ENCODE data around the gene ADIPOR2. TPM values are rescaled to one million over a fixed set of nuclear protein-coding genes. Genes with fewer than 3 reads are reported as not detected.
"Not testable (repeated sequence)": the region's sequence is repeated elsewhere in the genome, so short reads cannot be mapped to it uniquely, and the experiment has no call there.

ADIPOR2 gene
- total RNA-seq, 2 experiments from 2014 or later, result 43.8 to 47.3 TPM

- H3K27me3 Mint-ChIP-seq; CTCF ChIA-PET; H3K27ac Mint-ChIP-seq; POLR2A ChIA-PET; intact Hi-C loops (cut with micrococcal nuclease); H3K4me3 Mint-ChIP-seq; DNase-seq: not testable (repeated sequence)
- H3K9me3 Mint-ChIP-seq, result peaks cover 13% of the 10 kb centered on the region
- peaks cover 21% of the 10 kb centered on the region for H3K36me3 Mint-ChIP-seq
- H3K4me1 Mint-ChIP-seq (ENCODE audit: low read depth), result peaks cover 31% of the 10 kb centered on the region
These were observed 20.0 kb downstream of the ADIPOR2 start for GRCh38 chr12:1710870-1711269.

DNA sequence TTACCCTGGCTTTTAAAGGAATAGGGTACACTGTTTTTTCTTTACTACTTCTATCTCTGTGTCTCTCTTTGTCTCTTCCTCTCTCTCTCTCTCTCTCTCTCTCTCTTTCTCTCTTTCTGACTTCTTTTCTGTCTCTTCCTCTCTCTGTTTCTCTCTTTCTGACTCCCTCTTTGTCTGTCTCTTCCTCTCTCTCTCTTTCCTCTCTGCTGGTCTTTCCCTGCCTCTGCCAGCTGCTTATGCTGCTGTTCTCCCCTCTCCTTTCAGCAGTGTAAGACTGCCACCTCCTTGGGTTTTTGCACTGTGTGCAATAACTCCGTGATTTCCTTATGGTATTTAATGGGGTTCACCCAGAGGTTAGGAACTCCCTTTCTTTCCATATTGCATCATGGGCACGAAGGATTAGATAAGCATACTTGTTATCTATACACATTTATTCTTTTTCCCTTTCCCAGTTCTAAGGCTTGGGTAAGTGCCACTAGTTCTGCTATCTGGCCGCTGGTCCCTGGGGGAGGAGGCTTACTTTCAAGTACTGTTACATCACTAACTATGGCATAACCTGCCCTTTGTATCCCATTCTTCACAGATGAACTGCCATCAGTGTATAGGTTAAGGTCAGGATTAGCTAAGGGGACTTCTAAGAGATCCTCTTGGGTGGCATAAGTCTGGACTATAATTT, 20.8 kb downstream of the ADIPOR2 start:
- Mint-ChIP-seq H3K9me3 (peaks cover 16% of the 10 kb centered on the region), H3K36me3 (peaks cover 24% of the 10 kb centered on the region), H3K4me1 (ENCODE audit: low read depth) (peaks cover 32% of the 10 kb centered on the region)
- DNase-seq; intact Hi-C loops (cut with micrococcal nuclease); POLR2A ChIA-PET; H3K27me3 Mint-ChIP-seq; H3K27ac Mint-ChIP-seq; H3K4me3 Mint-ChIP-seq; CTCF ChIA-PET: not testable (repeated sequence)

DNA sequence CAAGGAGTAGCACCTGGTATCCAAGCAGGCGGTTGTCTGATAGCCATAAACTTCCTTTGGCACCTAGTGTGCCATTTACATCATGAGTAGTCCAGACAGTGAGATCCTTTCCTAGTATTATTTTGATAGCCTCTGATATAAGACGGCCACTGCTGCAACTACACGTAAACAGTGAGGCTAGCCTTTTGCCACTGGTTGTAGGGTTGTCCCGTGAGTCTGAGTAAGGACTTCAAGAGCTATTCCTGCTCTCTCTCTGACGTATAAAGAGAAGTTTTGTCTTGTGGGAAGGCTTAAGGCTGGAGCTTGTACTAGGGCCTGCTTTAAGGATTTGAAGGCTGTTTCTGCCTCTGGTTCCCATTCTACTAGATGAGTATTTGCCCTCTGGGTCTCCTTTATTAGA, 21.4 kb downstream of the ADIPOR2 start:
- CTCF ChIA-PET; POLR2A ChIA-PET; DNase-seq; H3K4me3 Mint-ChIP-seq; H3K27ac Mint-ChIP-seq; intact Hi-C loops (cut with micrococcal nuclease); H3K27me3 Mint-ChIP-seq: not testable (repeated sequence)
- Mint-ChIP-seq H3K36me3 (peaks cover 24% of the 10 kb centered on the region), H3K4me1 (ENCODE audit: low read depth) (peaks cover 33% of the 10 kb centered on the region), H3K9me3 (peaks cover 16% of the 10 kb centered on the region)

DNA sequence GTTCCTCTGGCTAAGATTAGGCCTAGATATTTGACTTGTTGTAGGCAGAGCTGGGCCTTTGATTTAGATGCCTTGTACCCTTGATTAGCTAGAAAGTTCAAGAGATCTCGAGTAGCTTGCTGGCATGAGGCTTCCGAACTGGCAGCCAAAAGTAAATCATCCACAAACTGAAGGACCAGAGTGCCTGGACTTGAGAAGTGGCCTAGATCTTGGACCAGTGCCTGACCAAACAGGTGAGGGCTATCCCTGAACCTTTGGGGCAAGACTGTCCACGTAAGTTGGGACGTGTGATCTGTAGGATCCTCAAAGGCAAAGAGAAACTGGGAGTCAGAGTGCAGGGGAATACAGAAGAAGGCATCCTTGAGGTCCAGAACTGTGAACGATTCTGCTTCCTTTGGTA, 22.0 kb downstream of the ADIPOR2 start:
- H3K27ac Mint-ChIP-seq; CTCF ChIA-PET; H3K27me3 Mint-ChIP-seq; intact Hi-C loops (cut with micrococcal nuclease); POLR2A ChIA-PET; DNase-seq; H3K4me3 Mint-ChIP-seq: not testable (repeated sequence)
- Mint-ChIP-seq H3K36me3 (peaks cover 24% of the 10 kb centered on the region), H3K9me3 (peaks cover 16% of the 10 kb centered on the region), H3K4me1 (ENCODE audit: low read depth) (peaks cover 32% of the 10 kb centered on the region)

DNA sequence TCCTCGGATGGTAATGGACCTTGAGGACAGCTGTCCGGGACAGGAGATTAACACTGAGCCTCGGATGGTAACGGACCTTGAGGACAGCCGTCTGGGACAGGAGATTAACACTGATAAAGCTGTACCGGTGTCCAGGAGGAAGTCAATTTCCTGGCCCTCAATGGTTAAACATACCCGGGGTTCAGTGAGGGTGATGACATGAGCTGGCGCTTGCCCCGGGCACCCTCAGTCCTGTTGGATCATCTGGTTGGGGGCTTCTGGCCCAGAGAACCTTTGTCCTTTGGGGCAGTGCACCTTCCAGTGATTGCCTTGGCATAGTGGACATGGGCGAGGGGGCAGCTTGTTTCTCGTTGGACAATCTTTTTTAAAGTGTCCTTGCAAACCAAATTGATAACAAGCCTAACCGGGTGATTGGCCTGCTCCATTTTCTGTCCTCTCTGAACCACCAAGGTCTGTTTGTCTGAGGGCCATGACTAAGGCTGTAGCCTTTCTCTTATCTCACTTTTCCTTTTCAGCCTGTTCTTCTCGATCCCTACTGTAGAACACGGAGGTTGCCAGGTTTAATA, 23.0 kb downstream of the ADIPOR2 start:
- CTCF ChIA-PET; DNase-seq; H3K27ac Mint-ChIP-seq; H3K4me3 Mint-ChIP-seq; POLR2A ChIA-PET; H3K27me3 Mint-ChIP-seq; intact Hi-C loops (cut with micrococcal nuclease): not testable (repeated sequence)
- H3K9me3 Mint-ChIP-seq, result peaks cover 16% of the 10 kb centered on the region
- peaks cover 24% of the 10 kb centered on the region for H3K36me3 Mint-ChIP-seq
- peaks cover 27% of the 10 kb centered on the region for H3K4me1 Mint-ChIP-seq (ENCODE audit: low read depth)

- POLR2A ChIA-PET; intact Hi-C loops (cut with micrococcal nuclease); H3K27me3 Mint-ChIP-seq; H3K27ac Mint-ChIP-seq; H3K4me3 Mint-ChIP-seq; CTCF ChIA-PET: not testable (repeated sequence)
- peaks cover 16% of the 10 kb centered on the region for H3K9me3 Mint-ChIP-seq
- DNase-seq, result peak; percentile 30
- peaks cover 24% of the 10 kb centered on the region for H3K36me3 Mint-ChIP-seq
- peaks cover 32% of the 10 kb centered on the region for H3K4me1 Mint-ChIP-seq (ENCODE audit: low read depth)
These were observed 24.6 kb downstream of the ADIPOR2 start for GRCh38 chr12:1715459-1715858.

- Mint-ChIP-seq H3K27me3 (no peaks in the 10 kb centered on the region), H3K4me3 (no peak overlapping the region), H3K9me3 (peaks cover 16% of the 10 kb centered on the region), H3K4me1 (ENCODE audit: low read depth) (peaks cover 31% of the 10 kb centered on the region), H3K27ac (no peak overlapping the region), H3K36me3 (peaks cover 24% of the 10 kb centered on the region)
- intact Hi-C loops (cut with micrococcal nuclease), result no loop called here
- DNase-seq, result no peak
- ChIA-PET POLR2A (no interaction called here), CTCF (no interaction called here)
These were observed 25.5 kb downstream of the ADIPOR2 start for GRCh38 chr12:1716215-1716862.

GRCh38 chr12:1716911-1717310, 26.0 kb downstream of the ADIPOR2 start:
- Mint-ChIP-seq H3K4me1 (ENCODE audit: low read depth) (peaks cover 36% of the 10 kb centered on the region), H3K27ac (no peak overlapping the region), H3K36me3 (peaks cover 24% of the 10 kb centered on the region), H3K4me3 (no peak overlapping the region), H3K27me3 (no peaks in the 10 kb centered on the region), H3K9me3 (peaks cover 16% of the 10 kb centered on the region)
- intact Hi-C loops (cut with micrococcal nuclease), result no loop called here
- ChIA-PET CTCF (no interaction called here), POLR2A (no interaction called here)
- DNase-seq, result no peak

- H3K27me3 Mint-ChIP-seq, result no peaks in the 10 kb centered on the region
- DNase-seq, result no peak
- intact Hi-C loops (cut with micrococcal nuclease), result no loop called here
- POLR2A ChIA-PET, result no interaction called here
- H3K9me3 Mint-ChIP-seq, result peaks cover 16% of the 10 kb centered on the region
- CTCF ChIA-PET, result no interaction called here
- no peak overlapping the region for H3K27ac Mint-ChIP-seq
- peaks cover 40% of the 10 kb centered on the region for H3K4me1 Mint-ChIP-seq (ENCODE audit: low read depth)
- H3K36me3 Mint-ChIP-seq, result peaks cover 14% of the 10 kb centered on the region
- H3K4me3 Mint-ChIP-seq, result no peak overlapping the region
These were observed 28.3 kb downstream of the ADIPOR2 start for GRCh38 chr12:1719139-1719538.

DNA sequence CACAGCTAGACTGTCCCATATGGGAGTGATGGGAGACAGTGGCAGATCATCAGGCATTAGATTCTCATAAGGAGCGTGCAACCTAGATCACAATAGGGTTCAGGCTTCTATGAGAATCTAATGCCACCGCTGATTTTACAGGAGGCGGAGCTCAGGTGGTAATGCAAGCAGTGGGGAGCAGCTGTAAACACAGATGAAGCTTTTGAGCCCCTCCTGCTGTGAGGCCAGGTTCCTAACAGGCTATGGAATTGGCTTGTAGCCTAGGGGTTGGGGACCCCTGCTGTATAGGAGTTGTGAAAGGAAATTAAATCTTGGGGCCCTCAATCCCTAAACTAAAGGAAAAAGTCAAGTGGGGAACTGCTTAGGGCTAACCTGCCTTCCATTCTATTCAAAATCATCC, 29.6 kb downstream of the ADIPOR2 start:
- ChIA-PET POLR2A (no interaction called here), CTCF (no interaction called here)
- DNase-seq, result no peak
- Mint-ChIP-seq H3K4me3 (no peak overlapping the region), H3K27me3 (no peaks in the 10 kb centered on the region), H3K27ac (no peak overlapping the region), H3K4me1 (ENCODE audit: low read depth) (peaks cover 37% of the 10 kb centered on the region), H3K36me3 (peaks cover 5% of the 10 kb centered on the region), H3K9me3 (peaks cover 4% of the 10 kb centered on the region)
- intact Hi-C loops (cut with micrococcal nuclease), result no loop called here

DNA sequence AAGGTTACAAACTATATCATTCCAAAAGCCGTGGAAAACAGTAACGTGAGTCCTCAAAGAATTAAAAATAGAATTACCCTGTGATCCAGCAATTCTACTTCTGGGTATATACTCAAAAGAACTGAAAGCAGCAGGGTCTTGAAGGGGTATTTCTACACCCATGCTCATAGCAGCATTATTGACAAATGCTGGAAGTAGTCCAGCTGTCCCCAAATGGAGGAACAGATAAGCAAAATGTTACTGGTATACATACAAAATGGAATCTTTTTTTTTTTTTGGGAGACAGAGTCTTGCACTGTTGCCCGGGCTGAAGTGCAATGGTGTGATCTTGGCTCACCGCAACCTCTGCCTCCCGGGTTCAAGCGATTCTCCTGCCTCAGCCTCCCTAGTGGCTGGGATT, 32.9 kb downstream of the ADIPOR2 start:
- Mint-ChIP-seq H3K4me1 (ENCODE audit: low read depth) (peaks cover 23% of the 10 kb centered on the region), H3K27me3 (no peaks in the 10 kb centered on the region), H3K27ac (no peak overlapping the region), H3K9me3 (no peaks in the 10 kb centered on the region), H3K4me3 (no peak overlapping the region), H3K36me3 (peaks cover 7% of the 10 kb centered on the region)
- CTCF ChIA-PET, result no interaction called here
- POLR2A ChIA-PET, result no interaction called here
- intact Hi-C loops (cut with micrococcal nuclease), result no loop called here
- no peak for DNase-seq

DNA sequence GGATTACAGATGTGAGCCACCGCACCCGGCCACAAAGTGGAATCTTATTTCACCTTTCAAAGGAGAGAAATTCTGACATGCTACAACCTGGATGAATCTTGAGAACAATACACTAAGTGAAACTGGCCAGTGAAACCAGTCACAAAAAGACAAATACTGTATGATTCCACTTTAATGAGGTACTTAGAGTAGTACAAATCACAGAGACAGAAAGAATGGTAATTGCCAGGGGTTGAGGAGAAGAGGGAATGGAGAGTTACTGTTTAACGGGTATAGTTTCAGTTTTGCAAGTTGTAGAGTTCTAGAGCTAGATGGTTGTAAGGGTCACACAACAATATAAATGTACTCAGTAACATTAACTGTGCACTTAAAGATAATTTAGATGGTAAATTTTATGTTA, 33.4 kb downstream of the ADIPOR2 start:
- Mint-ChIP-seq H3K36me3 (peaks cover 10% of the 10 kb centered on the region), H3K27ac (no peak overlapping the region), H3K4me1 (ENCODE audit: low read depth) (peaks cover 21% of the 10 kb centered on the region), H3K27me3 (no peaks in the 10 kb centered on the region), H3K9me3 (no peaks in the 10 kb centered on the region), H3K4me3 (no peak overlapping the region)
- intact Hi-C loops (cut with micrococcal nuclease), result no loop called here
- CTCF ChIA-PET, result no interaction called here
- DNase-seq, result no peak
- POLR2A ChIA-PET, result no interaction called here

DNA sequence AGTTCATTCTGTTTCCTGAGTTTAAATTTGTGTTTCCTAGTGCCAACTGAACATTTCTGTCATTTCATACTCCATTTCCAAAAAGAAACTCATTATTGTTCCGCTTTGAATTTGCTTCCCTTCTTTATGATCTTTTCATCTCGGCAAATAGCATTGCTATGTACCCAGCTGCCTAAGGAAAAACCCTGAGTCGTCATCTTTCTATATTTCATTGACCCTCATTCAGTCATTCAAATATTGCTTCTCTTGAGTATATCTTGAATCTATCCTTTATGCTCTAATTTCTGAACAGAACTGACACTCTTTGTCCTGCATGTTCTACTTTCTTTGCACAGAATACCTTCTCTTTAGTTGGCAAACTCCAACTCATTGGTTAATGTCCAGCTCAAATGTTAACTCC, 35.9 kb downstream of the ADIPOR2 start:
- no peaks in the 10 kb centered on the region for H3K27me3 Mint-ChIP-seq
- H3K4me1 Mint-ChIP-seq (ENCODE audit: low read depth), result peaks cover 14% of the 10 kb centered on the region
- ChIA-PET CTCF (no interaction called here), POLR2A (no interaction called here)
- no peak overlapping the region for H3K27ac Mint-ChIP-seq
- DNase-seq, result no peak
- no peak overlapping the region for H3K4me3 Mint-ChIP-seq
- peaks cover 13% of the 10 kb centered on the region for H3K36me3 Mint-ChIP-seq
- intact Hi-C loops (cut with micrococcal nuclease), result no loop called here
- H3K9me3 Mint-ChIP-seq, result no peaks in the 10 kb centered on the region

All from activated CD4-positive, alpha-beta memory T cell treated with anti-CD3 and anti-CD28 coated beads for 36 hours (primary cell).